Ovary (tissue), 3 donors: ENCODE data around the gene TCERG1L.

Source experiments
- CTCF ChIP-seq, 3 donors: fragments of 450-650 bp in 2 of 3; fragments of 200-600 bp in 1 of 3; IDR thresholded peaks; one replicate each; pipeline versions ENCODE4 v1.5.1 to v1.8.0; 2016 to 2022; ENCODE audit warnings: antibody characterized with exemption in 3 of 3, mild to moderate bottlenecking in 1 of 3
- POLR2A ChIP-seq: fragments of 450-650 bp; IDR thresholded peaks from one replicate; pipeline ENCODE4 v1.6.1; 2017; ENCODE audit warnings: antibody characterized with exemption, mild to moderate bottlenecking, moderate library complexity
- donor health status: DM: no; HTN: no; CAD: no.

GRCh38 chr10:131079314-131079713, 232.2 kb downstream of the TCERG1L start:
- TF ChIP-seq CTCF (IDR thresholded peaks at IDR 0.05) (no peak), POLR2A (no peak)
